ENCODE measurements around the gene NBL1.

NBL1 gene

GRCh38 chr1:19647643-19648042 lies 3.5 kb downstream of the NBL1 start:
- no peak for DNase-seq

- DNase-seq: no peak
Measured at GRCh38 chr1:19648239-19648638, 4.1 kb downstream of the NBL1 start.

GRCh38 chr1:19648689-19649088 lies 4.6 kb downstream of the NBL1 start:
- no peak for DNase-seq

GRCh38 chr1:19650416-19651140 lies 6.5 kb downstream of the NBL1 start:
- DNase-seq: no peak

DNA sequence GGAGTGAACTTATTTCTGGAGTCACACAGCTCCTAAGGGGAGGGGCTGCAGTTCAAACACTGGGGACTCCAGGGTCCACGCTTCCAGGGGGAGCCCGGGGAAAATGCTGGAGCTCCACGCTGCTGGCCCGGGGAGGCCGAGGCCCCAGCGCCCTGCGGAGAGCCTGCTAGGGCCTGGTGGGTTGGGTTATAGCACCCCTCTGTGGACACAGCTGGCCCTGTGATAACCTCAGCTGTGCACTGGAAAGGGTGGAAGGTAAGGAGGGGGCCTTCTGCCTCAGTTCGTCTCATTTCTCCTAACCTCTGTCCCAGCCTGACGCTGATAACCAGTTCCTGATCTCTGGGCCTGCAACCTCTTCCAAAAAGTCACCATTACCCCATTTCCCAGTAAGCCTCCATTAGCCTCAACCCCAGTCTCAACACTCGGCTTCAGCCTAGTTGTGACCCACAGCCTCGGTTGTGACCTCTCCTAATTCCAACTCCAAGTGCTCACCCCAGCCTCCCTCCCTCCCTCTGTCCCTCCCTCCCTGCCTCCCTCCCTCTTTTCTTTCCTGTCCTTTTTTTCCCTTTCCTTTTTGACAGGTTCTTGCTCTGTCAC lies 7.1 kb downstream of the NBL1 start:
- peak; percentile 30 for DNase-seq

DNA sequence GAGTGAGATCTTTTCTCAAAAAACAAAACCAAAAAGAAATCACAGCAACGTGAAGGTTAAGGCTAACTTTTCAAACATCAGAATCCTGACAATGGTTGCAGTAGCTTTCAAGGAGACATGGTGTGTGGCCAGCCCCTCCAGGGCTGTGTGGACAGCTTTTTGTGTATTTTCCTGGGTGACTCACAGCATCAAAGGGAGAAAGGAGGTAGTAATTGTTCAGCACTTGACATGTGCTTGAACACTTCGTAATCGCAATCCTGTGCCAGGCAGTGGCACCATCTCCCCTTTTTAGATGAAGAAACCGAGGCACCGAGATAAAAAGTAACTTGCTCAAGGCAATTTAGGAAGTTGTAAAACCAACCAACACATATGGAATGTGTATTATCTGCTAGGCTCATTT lies 10.3 kb downstream of the NBL1 start:
- peak; percentile 69 for DNase-seq

DNA sequence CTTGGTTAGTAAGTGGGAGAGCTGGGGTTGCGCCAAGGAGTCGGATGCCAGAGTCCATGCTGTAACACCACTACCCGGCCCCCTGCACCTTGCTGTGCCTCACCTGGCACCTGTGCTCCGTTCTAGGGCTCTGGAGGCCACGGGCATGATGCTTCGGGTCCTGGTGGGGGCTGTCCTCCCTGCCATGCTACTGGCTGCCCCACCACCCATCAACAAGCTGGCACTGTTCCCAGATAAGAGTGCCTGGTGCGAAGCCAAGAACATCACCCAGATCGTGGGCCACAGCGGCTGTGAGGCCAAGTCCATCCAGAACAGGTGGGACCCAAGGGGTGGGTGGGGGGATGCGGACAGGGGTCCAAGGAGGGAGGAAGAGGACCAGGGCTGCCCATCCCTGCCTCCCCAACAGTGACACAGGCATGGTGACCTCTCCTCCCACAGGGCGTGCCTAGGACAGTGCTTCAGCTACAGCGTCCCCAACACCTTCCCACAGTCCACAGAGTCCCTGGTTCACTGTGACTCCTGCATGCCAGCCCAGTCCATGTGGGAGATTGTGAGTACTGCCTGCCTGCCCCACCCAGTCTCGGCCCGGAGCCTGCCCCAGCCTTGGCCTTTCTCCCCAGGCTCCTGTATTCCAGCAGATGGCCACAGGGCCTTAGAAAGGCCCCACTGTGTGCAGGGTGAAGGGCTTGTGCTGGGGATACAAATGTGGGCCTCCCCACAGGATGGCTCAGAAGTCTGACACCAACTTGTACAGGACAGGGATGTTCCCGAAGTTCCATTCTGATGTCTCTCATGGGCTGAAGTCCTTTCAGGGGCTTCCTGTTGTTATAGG lies 11.0 kb downstream of the NBL1 start:
- DNase-seq: peak; percentile 86

- DNase-seq: no peak
Measured at GRCh38 chr1:19655718-19656080, 11.6 kb downstream of the NBL1 start.

DNA sequence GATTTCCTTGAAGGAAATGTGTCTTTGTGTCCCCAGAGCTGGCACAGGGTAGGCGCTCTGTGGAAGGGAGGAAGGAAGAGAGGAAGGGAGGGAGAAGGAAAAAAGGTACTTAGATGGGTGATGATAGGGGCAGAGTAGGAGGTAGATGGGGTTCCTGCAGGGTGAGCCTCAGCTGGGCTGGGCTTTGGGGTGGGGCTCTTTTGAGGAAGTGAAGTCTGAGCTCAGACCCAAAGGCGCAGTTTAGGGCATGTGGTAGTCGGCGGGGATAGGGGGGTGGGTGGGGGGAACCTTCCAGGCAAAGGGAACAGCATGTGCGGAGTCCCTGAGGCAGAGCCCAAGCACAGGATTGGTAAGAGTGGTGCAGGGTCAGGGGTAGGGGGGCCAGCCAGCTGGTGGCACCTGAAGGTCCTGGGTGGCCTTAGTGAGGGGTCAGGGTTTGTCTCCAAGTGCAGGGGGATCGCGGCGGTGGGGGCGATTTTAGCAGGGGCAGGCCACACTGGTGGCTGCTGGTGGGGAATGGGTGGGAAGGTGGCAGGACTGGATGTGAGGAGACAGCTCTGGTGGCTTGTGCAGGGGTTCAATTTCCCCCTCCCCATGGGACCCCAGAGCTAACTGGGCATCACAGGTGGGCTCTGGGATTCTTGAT lies 12.1 kb downstream of the NBL1 start:
- no peak for DNase-seq

GRCh38 chr1:19656780-19657466 lies 12.8 kb downstream of the NBL1 start:
- DNase-seq: no peak

- no peak for DNase-seq
Measured at GRCh38 chr1:19657511-19657910, 13.4 kb downstream of the NBL1 start.

- no peak for DNase-seq
Measured at GRCh38 chr1:19658186-19658585, 14.1 kb downstream of the NBL1 start.

DNA sequence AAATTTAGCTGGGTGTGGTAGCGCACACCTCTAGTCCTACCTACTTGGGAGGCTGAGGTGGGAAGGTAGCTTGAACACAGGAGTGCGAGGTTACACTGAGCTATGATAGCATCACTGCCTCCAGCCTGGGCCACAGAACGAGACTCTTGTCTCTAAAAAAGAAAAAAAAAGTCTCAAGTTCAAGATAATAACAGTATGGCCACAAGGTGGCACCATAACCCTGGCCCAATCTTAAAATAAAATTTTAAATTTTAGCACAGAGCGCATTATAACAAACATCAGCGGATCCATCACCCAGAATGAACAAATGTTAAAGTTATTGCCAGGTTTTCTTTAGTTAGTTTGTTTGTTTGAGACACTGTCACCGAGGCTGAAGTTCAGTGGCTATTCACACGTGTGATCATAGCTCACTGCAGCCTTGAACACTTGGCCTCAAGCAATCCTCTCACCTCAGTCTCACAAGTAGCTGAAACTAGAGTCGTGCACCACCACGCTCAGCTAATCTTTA lies 17.7 kb downstream of the NBL1 start:
- peak; percentile 55 for DNase-seq

DNA sequence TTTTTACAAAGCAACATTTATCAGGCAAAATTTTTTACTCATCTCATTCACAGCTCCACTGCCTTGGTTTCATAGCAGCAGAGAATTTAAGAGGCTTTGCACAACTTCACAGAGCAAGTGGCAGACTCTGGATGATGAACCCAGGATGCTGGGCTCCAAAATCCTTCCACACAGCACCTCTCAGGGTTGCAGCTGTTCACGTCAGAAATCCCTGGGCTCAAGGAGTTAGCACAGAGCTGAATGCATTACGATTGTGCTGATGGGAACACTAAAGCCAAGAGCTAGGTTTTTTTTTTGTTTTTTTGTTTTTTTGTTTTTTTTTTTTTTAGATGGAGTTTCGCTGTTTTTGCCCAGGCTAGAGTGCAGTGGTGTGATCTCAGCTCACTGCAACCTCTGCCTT lies 18.2 kb downstream of the NBL1 start:
- DNase-seq: no peak

- DNase-seq: no peak
Measured at GRCh38 chr1:19664453-19665185, 20.5 kb downstream of the NBL1 start, which contains the start of gene HTR6. Gene HTR6, plus strand, starts transcription at chr1:19664875. Its CDS starts 879 bp downstream, at chr1:19665754.

GRCh38 chr1:19665186-19665495 lies 21.0 kb downstream of the NBL1 start:
- DNase-seq: no peak

- DNase-seq: no peak
Measured at GRCh38 chr1:19665496-19666465, 21.7 kb downstream of the NBL1 start.

DNA sequence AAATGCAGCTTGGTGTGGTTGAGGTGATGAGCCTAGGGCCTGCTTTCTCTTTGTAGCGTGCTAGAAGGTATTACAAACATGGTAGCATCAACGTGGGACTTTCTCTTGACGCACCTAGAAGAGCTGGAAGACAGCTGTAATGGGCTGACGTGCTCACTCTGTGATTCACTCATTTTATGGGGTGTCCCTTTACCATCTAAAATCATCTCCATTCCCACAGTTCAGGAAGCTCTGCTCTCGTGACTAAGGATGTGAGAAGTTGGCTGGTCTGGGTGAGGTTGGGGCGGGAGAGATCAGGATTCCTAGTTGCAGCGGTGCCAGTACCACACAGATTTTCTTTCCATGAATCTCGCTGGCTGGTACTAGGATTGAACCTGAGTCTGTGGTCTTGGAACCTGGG lies 24.8 kb downstream of the NBL1 start:
- no peak for DNase-seq

GRCh38 chr1:19670787-19671186 lies 26.7 kb downstream of the NBL1 start:
- DNase-seq: no peak

DNA sequence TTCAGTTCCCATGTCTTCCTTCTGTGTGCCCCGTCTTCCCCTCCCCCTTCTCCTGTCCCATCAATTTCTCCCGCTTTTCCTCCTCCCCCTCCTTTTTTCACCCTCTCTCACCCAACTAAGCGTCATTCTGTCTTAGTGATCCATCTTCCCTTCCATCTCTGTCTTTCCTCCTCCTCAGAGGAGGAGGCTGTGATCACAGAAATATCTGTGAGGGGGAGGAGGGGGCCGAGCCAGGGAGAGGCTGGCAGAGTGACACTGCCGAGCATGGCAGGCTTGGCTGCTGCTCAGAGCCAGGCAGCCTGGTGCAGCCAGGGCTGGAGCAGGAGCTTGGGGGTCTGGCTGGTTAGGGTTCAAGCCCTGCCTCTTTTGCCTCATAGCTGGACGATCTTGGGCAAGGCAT lies 28.1 kb downstream of the NBL1 start:
- DNase-seq: no peak

GRCh38 chr1:19675797-19676196 lies 31.7 kb downstream of the NBL1 start:
- no peak for DNase-seq

All from DMS79 treated with DMSO at 0.1 percent for 48 hours (cell line).